CD8-positive, alpha-beta memory T cell (primary cell): ENCODE measurements around the gene MRPS22. TPM values are rescaled to one million over a fixed set of nuclear protein-coding genes. Genes with fewer than 3 reads are reported as not detected.
A peak's percentile ranks its signal among the peaks of the same experiment; 100 is the strongest.
"Not testable (repeated sequence)": the region's sequence is repeated elsewhere in the genome, so short reads cannot be mapped to it uniquely, and the experiment has no call there.

Experiments used
- CTCF ChIA-PET: fragments of 350-600 bp; sonication (Branson Sonifier 250); formaldehyde crosslinking; loops from one replicate; lab custom pipeline; 2021; ENCODE audit warnings: antibody characterized with exemption; lab: Charles Lee
- POLR2A ChIA-PET: fragments of 350-600 bp; sonication (Branson Sonifier 250); formaldehyde crosslinking; loops from one replicate; lab custom pipeline; 2021; ENCODE audit warnings: antibody characterized with exemption; lab: Charles Lee
- DNase-seq, 5 donors: peaks; one replicate each; pipeline versions ENCODE4 v3.0.0 to v3.0.0-alpha.2; 2020 to 2022; ENCODE audit warnings: mixed read lengths in 1 of 5
- H3K27ac ChIP-seq: one replicate; pipeline ENCODE4 v1.7.0; 2013; ENCODE audit warnings: low read depth, mild to moderate bottlenecking, low read length, moderate library complexity
- H3K27me3 ChIP-seq: 2 replicates; pipeline ENCODE4 v1.7.0; 2013; ENCODE audit warnings: low read length, mild to moderate bottlenecking; ENCODE audit not compliant: insufficient read depth, poor library complexity, severe bottlenecking
- H3K36me3 ChIP-seq: 2 replicates; pipeline ENCODE4 v1.7.0; 2013; ENCODE audit warnings: mild to moderate bottlenecking, low read length, moderate library complexity; ENCODE audit not compliant: insufficient read depth
- H3K4me1 ChIP-seq: 2 replicates; pipeline ENCODE4 v1.7.0; 2013; ENCODE audit warnings: mild to moderate bottlenecking, low read length, moderate library complexity; ENCODE audit not compliant: insufficient read depth
- H3K4me3 ChIP-seq: 2 replicates; pipeline ENCODE4 v1.7.0; 2013; ENCODE audit warnings: mild to moderate bottlenecking, low read length
- H3K9me3 ChIP-seq: 2 replicates; pipeline ENCODE4 v1.7.0; 2013; ENCODE audit warnings: mild to moderate bottlenecking, low read length
- H3K27ac Mint-ChIP-seq, 8 donors: one replicate each; pipeline ENCODE4 v1.8.0; 2020 to 2021; ENCODE audit warnings: mixed read lengths in 8 of 8, mild to moderate bottlenecking in 6 of 8, inconsistent platforms in 3 of 8, moderate library complexity in 3 of 8
- H3K27me3 Mint-ChIP-seq, 2 donors: one replicate each; pipeline ENCODE4 v1.8.0; 2020 to 2021; ENCODE audit warnings: mixed read lengths in 2 of 2, mild to moderate bottlenecking in 1 of 2, moderate library complexity in 1 of 2
- H3K36me3 Mint-ChIP-seq, 3 donors: one replicate each; pipeline ENCODE4 v1.8.0; 2020 to 2021; ENCODE audit warnings: mixed read lengths in 3 of 3, inconsistent platforms in 1 of 3, mild to moderate bottlenecking in 1 of 3
- H3K4me1 Mint-ChIP-seq, 3 donors: one replicate each; pipeline ENCODE4 v1.8.0; 2020 to 2021; ENCODE audit warnings: mixed read lengths in 3 of 3, inconsistent platforms in 1 of 3, mild to moderate bottlenecking in 1 of 3
- H3K4me3 Mint-ChIP-seq, 7 donors: one replicate each; pipeline ENCODE4 v1.8.0; 2020 to 2021; ENCODE audit warnings: mixed read lengths in 7 of 7, mild to moderate bottlenecking in 6 of 7, moderate library complexity in 4 of 7, inconsistent platforms in 2 of 7
- H3K9me3 Mint-ChIP-seq, 5 donors: one replicate each; pipeline ENCODE4 v1.8.0; 2020 to 2022; ENCODE audit warnings: mixed read lengths in 5 of 5, mild to moderate bottlenecking in 3 of 5, moderate library complexity in 2 of 5, inconsistent platforms in 1 of 5
- polyA plus RNA-seq: library from polyadenylated mRNA; unstranded; fragments of 300-500 nt; fragmentation: Illumina TruSeq; gene quantifications from one replicate; pipeline ENCODE4 v1.2.3, GENCODE V29; 2021
- total RNA-seq, 2 experiments: library from RNA; stranded (reverse); gene quantifications; one replicate each; pipeline ENCODE4 v1.2.3, GENCODE V29; 2021

The MRPS22 gene
- total and polyA plus RNA-seq, 3 experiments from 2014 or later: 34.7 to 68.6 (median 66.9) TPM

- POLR2A ChIA-PET: no interaction called here
- Mint-ChIP-seq H3K4me3 (no peak overlapping the region), H3K4me1 (peaks cover 0 to 7% (median 3%) of the 10 kb centered on the region in 3 donors), H3K27me3 (no peaks in the 10 kb centered on the region), H3K27ac (peak overlapping the region in 4 of 8 donors; percentile 0 to 84 (median 36)), H3K9me3 (no peaks in the 10 kb centered on the region), H3K36me3 (peaks cover 19 to 95% (median 29%) of the 10 kb centered on the region in 3 donors)
- Histone ChIP-seq H3K9me3 (no peaks in the 10 kb centered on the region), H3K36me3 (peaks cover 74% of the 10 kb centered on the region), H3K27me3 (no peaks in the 10 kb centered on the region), H3K4me1 (no peaks in the 10 kb centered on the region), H3K27ac (no peak overlapping the region), H3K4me3 (no peak overlapping the region)
- CTCF ChIA-PET: interaction anchor here (2.6 kb wide), 1 partner anchor 10 kb away, joined by 7 read pairs; no protein-coding TSS in a partner anchor
- no peak for DNase-seq
Observed at GRCh38 chr3:139364549-139364948, 20.7 kb downstream of the MRPS22 start.

- Histone ChIP-seq H3K27me3 (no peaks in the 10 kb centered on the region), H3K4me3 (no peak overlapping the region), H3K4me1 (no peaks in the 10 kb centered on the region), H3K9me3 (no peaks in the 10 kb centered on the region), H3K27ac (no peak overlapping the region), H3K36me3 (peaks cover 75% of the 10 kb centered on the region)
- ChIA-PET CTCF (no interaction called here), POLR2A (no interaction called here)
- no peaks in the 10 kb centered on the region for H3K9me3 Mint-ChIP-seq
- H3K36me3 Mint-ChIP-seq: peaks cover 0 to 91% (median 28%) of the 10 kb centered on the region in 3 donors
- H3K27me3 Mint-ChIP-seq: no peaks in the 10 kb centered on the region
- H3K4me3 Mint-ChIP-seq: no peak overlapping the region
- DNase-seq: no peak
- no peak overlapping the region for H3K27ac Mint-ChIP-seq
- peaks cover 4 to 16% (median 7%) of the 10 kb centered on the region in 3 donors for H3K4me1 Mint-ChIP-seq
Observed at GRCh38 chr3:139374099-139374498, 30.3 kb downstream of the MRPS22 start.

GRCh38 chr3:139377378-139377777, 33.6 kb downstream of the MRPS22 start:
- Mint-ChIP-seq H3K9me3 (no peaks in the 10 kb centered on the region), H3K36me3 (peaks cover 7 to 88% (median 23%) of the 10 kb centered on the region in 3 donors), H3K27me3 (no peaks in the 10 kb centered on the region), H3K27ac (peak overlapping the region in 6 of 8 donors; percentile 6 to 88 (median 74)), H3K4me3 (no peak overlapping the region), H3K4me1 (peaks cover 20 to 41% (median 33%) of the 10 kb centered on the region in 3 donors)
- POLR2A ChIA-PET: no interaction called here
- Histone ChIP-seq H3K27ac (no peak overlapping the region), H3K4me1 (no peaks in the 10 kb centered on the region), H3K36me3 (peaks cover 52% of the 10 kb centered on the region), H3K9me3 (no peaks in the 10 kb centered on the region), H3K27me3 (no peaks in the 10 kb centered on the region), H3K4me3 (no peak overlapping the region)
- CTCF ChIA-PET: no interaction called here
- no peak for DNase-seq

- POLR2A ChIA-PET: no interaction called here
- no peak overlapping the region for H3K27ac ChIP-seq
- Mint-ChIP-seq H3K4me1 (peaks cover 25 to 48% (median 33%) of the 10 kb centered on the region in 3 donors), H3K27ac (peak overlapping the region in 3 of 8 donors; percentile 13 to 54 (median 47)), H3K27me3 (no peaks in the 10 kb centered on the region), H3K4me3 (no peak overlapping the region), H3K36me3 (peaks cover 7 to 84% (median 24%) of the 10 kb centered on the region in 3 donors), H3K9me3 (no peaks in the 10 kb centered on the region)
- no peaks in the 10 kb centered on the region for H3K27me3 ChIP-seq
- peaks cover 45% of the 10 kb centered on the region for H3K36me3 ChIP-seq
- no peak overlapping the region for H3K4me3 ChIP-seq
- no peaks in the 10 kb centered on the region for H3K4me1 ChIP-seq
- no peak for DNase-seq
- CTCF ChIA-PET: no interaction called here
- no peaks in the 10 kb centered on the region for H3K9me3 ChIP-seq
Observed at GRCh38 chr3:139378587-139379241, 34.9 kb downstream of the MRPS22 start.

- no peak for DNase-seq
- Histone ChIP-seq H3K36me3 (peaks cover 36% of the 10 kb centered on the region), H3K4me3 (no peak overlapping the region), H3K4me1 (no peaks in the 10 kb centered on the region), H3K27ac (no peak overlapping the region), H3K27me3 (no peaks in the 10 kb centered on the region), H3K9me3 (no peaks in the 10 kb centered on the region)
- Mint-ChIP-seq H3K9me3 (no peaks in the 10 kb centered on the region), H3K27ac (peak overlapping the region in 2 of 8 donors; percentile 26 to 69), H3K36me3 (peaks cover 7 to 80% (median 20%) of the 10 kb centered on the region in 3 donors), H3K4me1 (peaks cover 29 to 62% (median 48%) of the 10 kb centered on the region in 3 donors), H3K27me3 (no peaks in the 10 kb centered on the region), H3K4me3 (no peak overlapping the region)
- CTCF ChIA-PET: interaction anchor here (0.6 kb wide), 1 partner anchor 9 kb away, joined by 3 read pairs; the partner anchor contains the start of gene COPB2
- POLR2A ChIA-PET: interaction anchor here (1.4 kb wide), 1 partner anchor 9 kb away, joined by 3 read pairs; the partner anchor contains the start of gene COPB2
Observed at GRCh38 chr3:139380575-139380974, 36.8 kb downstream of the MRPS22 start.

DNA sequence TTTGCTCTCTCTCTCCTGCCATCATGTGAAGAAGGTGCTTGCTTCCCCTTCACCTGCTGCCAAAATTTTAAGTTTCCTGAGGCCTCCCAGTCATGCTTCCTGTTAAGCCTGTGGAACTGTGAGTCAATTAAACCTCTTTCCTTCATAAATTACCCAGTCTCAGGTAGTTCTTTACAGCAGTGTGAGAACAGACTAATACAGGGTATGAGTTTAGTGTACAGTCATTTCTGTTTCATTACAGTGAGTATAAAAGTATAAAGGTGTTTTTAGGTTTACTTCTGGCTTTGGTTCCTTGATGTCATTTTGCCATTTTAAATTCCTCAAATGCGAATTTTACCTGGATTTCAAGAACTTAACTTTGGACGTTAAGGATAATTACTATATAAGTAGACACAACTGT, 38.5 kb downstream of the MRPS22 start:
- H3K27ac Mint-ChIP-seq: peak overlapping the region in 2 of 8 donors; percentile 11 to 73
- H3K36me3 ChIP-seq: peaks cover 31% of the 10 kb centered on the region

DNA sequence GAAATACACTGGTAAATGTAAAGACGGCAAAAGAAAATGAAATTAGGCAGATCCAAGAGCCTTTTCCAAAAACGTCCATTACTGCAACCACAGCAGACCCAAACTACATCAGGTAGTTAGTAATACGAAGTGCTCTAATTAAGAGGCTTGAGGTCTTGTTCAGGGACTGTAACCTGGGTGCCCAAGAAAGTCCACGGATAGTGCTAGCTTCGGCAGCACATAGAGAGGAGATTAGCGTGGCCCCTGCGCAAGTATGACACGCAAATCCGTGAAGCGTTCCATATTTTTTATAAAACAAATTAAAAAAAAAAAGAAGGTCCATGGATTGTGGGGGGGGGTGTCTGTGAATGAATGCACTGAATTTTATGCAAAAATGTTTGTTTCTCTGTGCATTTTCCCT, 44.3 kb downstream of the MRPS22 start:
- H3K36me3 ChIP-seq: peaks cover 9% of the 10 kb centered on the region
- no peaks in the 10 kb centered on the region for H3K27me3 ChIP-seq
- Mint-ChIP-seq H3K4me3 (peak overlapping the region; percentile 16 to 100 (median 97)), H3K27ac (peak overlapping the region in 5 of 8 donors; percentile 32 to 73 (median 67)), H3K27me3 (peaks cover 0 to 3% of the 10 kb centered on the region in 2 donors), H3K36me3 (peaks cover 0 to 27% (median 0%) of the 10 kb centered on the region in 3 donors), H3K9me3 (no peaks in the 10 kb centered on the region), H3K4me1 (peaks cover 53 to 71% (median 68%) of the 10 kb centered on the region in 3 donors)
- no peaks in the 10 kb centered on the region for H3K9me3 ChIP-seq
- no peak for DNase-seq
- ChIA-PET POLR2A (no interaction called here), CTCF (no interaction called here)
- no peak overlapping the region for H3K27ac ChIP-seq
- peaks cover 23% of the 10 kb centered on the region for H3K4me1 ChIP-seq
- no peak overlapping the region for H3K4me3 ChIP-seq

More for the DNA sequence above, 38.5 kb downstream of the MRPS22 start:
- H3K9me3 ChIP-seq, CTCF ChIA-PET, H3K27ac ChIP-seq, POLR2A ChIA-PET, H3K4me3 ChIP-seq, H3K9me3 Mint-ChIP-seq, H3K4me1 ChIP-seq, H3K4me3 Mint-ChIP-seq, DNase-seq, H3K27me3 ChIP-seq, H3K27me3 Mint-ChIP-seq: not testable (repeated sequence)
- Mint-ChIP-seq H3K4me1 (peaks cover 41 to 76% (median 65%) of the 10 kb centered on the region in 3 donors), H3K36me3 (peaks cover 7 to 69% (median 16%) of the 10 kb centered on the region in 3 donors)
